GM23248 (cell line): ENCODE results near the gene NT5C. TPM values are rescaled to one million over a fixed set of nuclear protein-coding genes. Genes with fewer than 3 reads are reported as not detected.

Experiments
- DNase-seq: peaks from one replicate; pipeline ENCODE4 v3.0.0-alpha.2; 2015
- H2AFZ ChIP-seq: fragments of 200-600 bp; sonication (generic); 2 replicates; pipeline ENCODE4 v1.6.1; 2016; ENCODE audit warnings: antibody characterized with exemption
- H3F3A ChIP-seq: fragments of 200-600 bp; sonication (generic); 2 replicates; pipeline ENCODE4 v1.6.1; 2016; ENCODE audit warnings: mild to moderate bottlenecking, antibody characterized with exemption, mixed run types; ENCODE audit not compliant: insufficient read depth
- H3K27ac ChIP-seq: fragments of 200-600 bp; sonication (generic); 2 replicates; pipeline ENCODE4 v1.5.1; 2016; ENCODE audit warnings: mild to moderate bottlenecking
- H3K27me3 ChIP-seq: fragments of 200-600 bp; sonication (generic); replicated peaks from 2 replicates; pipeline ENCODE4 v1.6.1; 2016; ENCODE audit warnings: mild to moderate bottlenecking; ENCODE audit not compliant: insufficient read depth
- H3K36me3 ChIP-seq: fragments of 200-600 bp; sonication (generic); 2 replicates; pipeline ENCODE4 v1.6.1; 2016; ENCODE audit warnings: low read depth, mild to moderate bottlenecking
- H3K4me1 ChIP-seq: fragments of 200-600 bp; sonication (generic); 2 replicates; pipeline ENCODE4 v1.6.1; 2016; ENCODE audit warnings: mild to moderate bottlenecking; ENCODE audit not compliant: insufficient read depth
- H3K4me2 ChIP-seq: fragments of 200-600 bp; sonication (generic); one replicate; pipeline ENCODE4 v1.6.1; 2016; ENCODE audit warnings: mild to moderate bottlenecking; ENCODE audit not compliant: unreplicated experiment
- H3K4me3 ChIP-seq: fragments of 200-600 bp; sonication (generic); 2 replicates; pipeline ENCODE4 v1.5.1; 2016; ENCODE audit warnings: mild to moderate bottlenecking
- H3K79me2 ChIP-seq: fragments of 200-600 bp; sonication (generic); 2 replicates; pipeline ENCODE4 v1.6.1; 2016; ENCODE audit warnings: mild to moderate bottlenecking; ENCODE audit not compliant: insufficient read depth
- H3K9ac ChIP-seq: fragments of 200-600 bp; sonication (generic); 2 replicates; pipeline ENCODE4 v1.6.1; 2016; ENCODE audit warnings: mild to moderate bottlenecking
- H3K9me2 ChIP-seq: fragments of 200-600 bp; sonication (generic); 2 replicates; pipeline ENCODE4 v1.6.1; 2016; ENCODE audit warnings: mixed run types, mild to moderate bottlenecking, moderate library complexity; ENCODE audit not compliant: insufficient read depth
- H3K9me3 ChIP-seq: fragments of 200-600 bp; sonication (generic); one replicate; pipeline ENCODE4 v1.6.1; 2017; ENCODE audit warnings: low read depth
- H4K20me1 ChIP-seq: fragments of 200-600 bp; sonication (generic); 2 replicates; pipeline ENCODE4 v1.6.0; 2016; ENCODE audit not compliant: insufficient read depth
- EZH2 ChIP-seq: fragments of 200-600 bp; sonication (generic); IDR thresholded peaks from 2 replicates; pipeline ENCODE4 v1.6.1; 2018; ENCODE audit warnings: antibody characterized with exemption, mild to moderate bottlenecking; ENCODE audit not compliant: insufficient read depth, poor library complexity, severe bottlenecking
- EZH2phosphoT487 ChIP-seq: fragments of 200-600 bp; sonication (generic); IDR thresholded peaks from 2 replicates; pipeline ENCODE4 v1.6.1; 2018; ENCODE audit warnings: antibody characterized with exemption, moderate library complexity, mild to moderate bottlenecking, low read depth; ENCODE audit not compliant: insufficient read depth
- WGBS, 2 experiments: methylation state at CpG; one replicate each; pipeline ENCODE4 v1.1.6; 2015 to 2017; ENCODE audit warnings: low lambda C conversion rate in 2 of 2, low coverage in 1 of 2; ENCODE audit errors: missing lambda C conversion rate in 2 of 2; 5-methylcytosine and 5-hydroxymethylcytosine counted together
- in situ Hi-C: fragments of 300-500 bp; cut with MboI; formaldehyde crosslinking; loops from 2 replicates; pipeline ENCODE4 v1.15.0; 2020
- polyA plus RNA-seq: library from polyadenylated mRNA; unstranded; fragments of >200 nt; fragmentation: Nextera tagmentation; extraction: Ambion mirVana; gene quantifications from 2 replicates; pipeline ENCODE4 v1.2.1, GENCODE V29; 2016
- small RNA-seq: library from RNA; depleted of rRNA; stranded (forward); fragments of <200 nt; gene quantifications from one replicate; pipeline ENCODE3, GENCODE V24; 2014; ENCODE audit warnings: low read depth, low replicate concordance
- total RNA-seq: library from RNA; depleted of rRNA; stranded (reverse); fragments of >200 nt; shearing (Covaris generic); gene quantifications from 2 replicates; pipeline ENCODE4 v1.2.3, GENCODE V29; 2014; rRNA removed

The NT5C gene
- total and polyA plus RNA-seq, 2 experiments from 2014 or later: 60.8 to 66.5 TPM

GRCh38 chr17:75082683-75083082 is 48.9 kb downstream of the NT5C start:
- H2AFZ ChIP-seq: no peak overlapping the region
- H3K4me1 ChIP-seq: peaks cover 33% of the 10 kb centered on the region
- TF ChIP-seq EZH2phosphoT487: no peak
- TF ChIP-seq EZH2: no peak

GRCh38 chr17:75081611-75082540 is 49.7 kb downstream of the NT5C start:
- Histone ChIP-seq H2AFZ (no peak overlapping the region), H3K4me3 (no peak overlapping the region), H4K20me1 (no peaks in the 10 kb centered on the region), H3K36me3 (no peaks in the 10 kb centered on the region), H3K4me1 (peaks cover 32% of the 10 kb centered on the region), H3K9me2 (no peaks in the 10 kb centered on the region), H3K27me3 (no peaks in the 10 kb centered on the region), H3K27ac (no peak overlapping the region), H3K79me2 (no peaks in the 10 kb centered on the region), H3F3A (peaks cover 10% of the 10 kb centered on the region), H3K4me2 (no peak overlapping the region), H3K9ac (no peak overlapping the region), H3K9me3 (no peaks in the 10 kb centered on the region)
- no peak for DNase-seq
- TF ChIP-seq EZH2phosphoT487 (no peak), EZH2 (no peak)
- in situ Hi-C loops: no loop called here
- 85% methylated on average over 13 of the region's 13 CpGs for WGBS, 2 experiments

More at GRCh38 chr17:75082683-75083082, 48.9 kb downstream of the NT5C start:
- Histone ChIP-seq H3K4me3 (no peak overlapping the region), H3K27ac (no peak overlapping the region), H3F3A (peaks cover 10% of the 10 kb centered on the region), H3K9me2 (no peaks in the 10 kb centered on the region), H3K9me3 (no peaks in the 10 kb centered on the region), H4K20me1 (no peaks in the 10 kb centered on the region), H3K79me2 (no peaks in the 10 kb centered on the region), H3K36me3 (no peaks in the 10 kb centered on the region), H3K27me3 (no peaks in the 10 kb centered on the region), H3K4me2 (no peak overlapping the region), H3K9ac (no peak overlapping the region)
- no peak for DNase-seq
- WGBS, 2 experiments: 75 to 79% methylated on average over 6 of the region's 6 CpGs
- in situ Hi-C loops: no loop called here

Small RNA genes within 50 kb of the gene (small RNA-seq; reads per million reads assigned to genes)
- not detected for gene RF00019

Other genes starting within 250 kb of the NT5C start
- gene FADS6, start 238.1 kb downstream of the NT5C start, total RNA-seq: not detected in 2 replicates
- not detected in 2 replicates for gene FADS6, start 238.1 kb downstream of the NT5C start, polyA plus RNA-seq
- gene USH1G, start 208.5 kb downstream of the NT5C start, total RNA-seq: not detected in 2 replicates
- gene USH1G, start 208.5 kb downstream of the NT5C start, polyA plus RNA-seq: not detected in 2 replicates
- gene OTOP2, start 207.5 kb downstream of the NT5C start, total RNA-seq: not detected in 2 replicates
- gene OTOP2, start 207.5 kb downstream of the NT5C start, polyA plus RNA-seq: not detected in 2 replicates
- not detected in 2 replicates for gene OTOP3, start 195.8 kb downstream of the NT5C start, total RNA-seq
- not detected in 2 replicates for gene OTOP3, start 195.8 kb downstream of the NT5C start, polyA plus RNA-seq
- not detected in 2 replicates for gene HID1, start 159.0 kb downstream of the NT5C start, total RNA-seq
- not detected in 2 replicates for gene HID1, start 159.0 kb downstream of the NT5C start, polyA plus RNA-seq
- gene CDR2L, start 144.1 kb downstream of the NT5C start, total RNA-seq: 23.9 and 31.4 TPM in 2 replicates
- 18.0 and 18.4 TPM in 2 replicates for gene CDR2L, start 144.1 kb downstream of the NT5C start, polyA plus RNA-seq
- gene MRPL58, start 119.1 kb downstream of the NT5C start, total RNA-seq: 35.6 and 52.4 TPM in 2 replicates
- gene MRPL58, start 119.1 kb downstream of the NT5C start, polyA plus RNA-seq: 41.5 TPM in 2 replicates
- gene ATP5PD, start 84.8 kb downstream of the NT5C start, total RNA-seq: 215 and 287 TPM in 2 replicates
- 511 and 522 TPM in 2 replicates for gene ATP5PD, start 84.8 kb downstream of the NT5C start, polyA plus RNA-seq
- 19.9 and 25.5 TPM in 2 replicates for gene KCTD2, start 84.5 kb downstream of the NT5C start, total RNA-seq
- 6.5 and 7.7 TPM in 2 replicates for gene KCTD2, start 84.5 kb downstream of the NT5C start, polyA plus RNA-seq
- 10.6 and 11.1 TPM in 2 replicates for gene SLC16A5, start 43.8 kb downstream of the NT5C start, total RNA-seq
- gene SLC16A5, start 43.8 kb downstream of the NT5C start, polyA plus RNA-seq: 4.8 and 5.4 TPM in 2 replicates
- gene ARMC7, start 21.8 kb downstream of the NT5C start, total RNA-seq: 1.3 and 3.8 TPM in 2 replicates
- gene ARMC7, start 21.8 kb downstream of the NT5C start, polyA plus RNA-seq: 9.8 and 11.3 TPM in 2 replicates
- 54.0 and 59.8 TPM in 2 replicates for gene JPT1, start 22.8 kb upstream of the NT5C start, total RNA-seq
- 199 TPM in 2 replicates for gene JPT1, start 22.8 kb upstream of the NT5C start, polyA plus RNA-seq
- gene SUMO2, start 51.2 kb upstream of the NT5C start, total RNA-seq: 70.8 and 86.5 TPM in 2 replicates
- 465 and 472 TPM in 2 replicates for gene SUMO2, start 51.2 kb upstream of the NT5C start, polyA plus RNA-seq
- 13.4 and 26.2 TPM in 2 replicates for gene NUP85, start 73.9 kb upstream of the NT5C start, total RNA-seq
- gene NUP85, start 73.9 kb upstream of the NT5C start, polyA plus RNA-seq: 31.4 and 44.0 TPM in 2 replicates
- gene GGA3, start 129.9 kb upstream of the NT5C start, total RNA-seq: 5.9 and 12.1 TPM in 2 replicates
- 15.2 and 16.0 TPM in 2 replicates for gene GGA3, start 129.9 kb upstream of the NT5C start, polyA plus RNA-seq
- gene MRPS7, start 130.1 kb upstream of the NT5C start, total RNA-seq: 34.8 and 41.6 TPM in 2 replicates
- 87.6 and 87.8 TPM in 2 replicates for gene MRPS7, start 130.1 kb upstream of the NT5C start, polyA plus RNA-seq
- gene MIF4GD, start 139.5 kb upstream of the NT5C start, total RNA-seq: 10.7 and 33.1 TPM in 2 replicates
- gene MIF4GD, start 139.5 kb upstream of the NT5C start, polyA plus RNA-seq: 14.1 and 14.4 TPM in 2 replicates
- 6.2 and 16.9 TPM in 2 replicates for gene SLC25A19, start 157.7 kb upstream of the NT5C start, total RNA-seq
- gene SLC25A19, start 157.7 kb upstream of the NT5C start, polyA plus RNA-seq: 6.7 and 6.8 TPM in 2 replicates